ENCODE data around the gene RHAG.

DNA sequence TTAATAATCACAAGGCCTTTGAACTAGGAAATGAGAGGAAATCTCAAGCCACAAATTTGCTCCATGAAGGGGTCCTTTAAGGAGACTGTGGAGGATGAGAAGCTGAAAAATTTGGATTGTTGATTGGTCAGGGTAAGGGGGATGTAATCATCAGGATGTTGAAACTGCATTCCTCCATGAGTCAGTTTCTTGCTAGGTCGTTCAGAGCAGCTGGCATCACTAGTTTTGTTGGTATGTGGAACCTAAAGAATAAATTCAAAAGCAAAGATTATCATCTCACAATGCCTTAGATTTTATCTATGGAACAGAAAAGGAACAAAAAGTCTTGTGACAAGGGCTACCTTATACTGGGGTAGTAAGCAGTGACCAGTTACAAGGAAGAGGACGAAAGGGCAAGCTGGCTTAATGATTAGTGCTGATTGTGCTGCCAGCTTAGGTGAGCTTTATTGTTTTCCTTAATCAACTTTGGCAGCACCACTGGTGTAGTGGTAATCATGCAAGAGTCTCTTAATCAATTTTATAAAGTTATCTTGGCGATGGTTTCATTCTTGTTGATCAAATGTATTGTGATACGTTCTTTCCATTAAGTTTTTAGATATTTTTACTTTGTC, 40.1 kb upstream of the RHAG start:
- no peak for TF ChIP-seq YY1 (IDR thresholded peaks at IDR 0.05; ENCODE audit: insufficient read depth, insufficient read length)
- no peak for TF ChIP-seq SUZ12 (IDR thresholded peaks at IDR 0.05; ENCODE audit: extremely low read depth, insufficient read depth, insufficient read length)
- TF ChIP-seq ZNF274 (IDR thresholded peaks at IDR 0.05; ENCODE audit: low read depth, low read length), result no peak
